GM12878 (cell line): ENCODE results near the gene LGI4. TPM values are rescaled to one million over a fixed set of nuclear protein-coding genes. Genes with fewer than 3 reads are reported as not detected.

Source experiments
- ATAC-seq: fragments of 200-7000 bp; cut with Tn5 transposase; 3 replicates; pipeline ENCODE4 v1.9.1; 2020; ENCODE audit warnings: mild to moderate bottlenecking, moderate library complexity
- BruUV-seq: library from RNA; stranded (reverse); fragments of 400-500 nt; replicated peaks from 2 replicates; lab custom pipeline; 2021; lab: Mats Ljungman, UMichigan
- CTCF ChIA-PET: fragments of 300-600 bp; sonication (Branson Sonifier 250); formaldehyde crosslinking; extraction: SDS; loops from one replicate; lab custom pipeline; 2021; ENCODE audit warnings: inconsistent platforms; lab: Yijun Ruan, JAX
- POLR2A ChIA-PET: fragments of 350-600 bp; formaldehyde crosslinking; extraction: SDS; loops from one replicate; lab custom pipeline; 2021; ENCODE audit warnings: inconsistent platforms; lab: Charles Lee
- RAD21 ChIA-PET: fragments of 300-600 bp; sonication (Branson Sonifier 250); formaldehyde crosslinking; loops from one replicate; lab custom pipeline; 2023; ENCODE audit warnings: antibody characterized with exemption; ENCODE audit not compliant: unreplicated experiment; lab: Charles Lee
- SMC1A ChIA-PET: fragments of 300-600 bp; sonication (Branson Sonifier 250); formaldehyde crosslinking; loops from one replicate; lab custom pipeline; 2023; ENCODE audit not compliant: unreplicated experiment, uncharacterized antibody; lab: Charles Lee
- DNase-seq: peaks from one replicate; pipeline ENCODE4 v3.0.0-alpha.2; 2011; ENCODE audit warnings: low read depth, low spot score
- FAIRE-seq: peaks from 3 replicates; lab custom pipeline; 2011; peaks lifted over from hg19 to GRCh38; lab: Jason Lieb, UNC
- H2AFZ ChIP-seq: 2 replicates; pipeline ENCODE4 v1.6.0; 2011; ENCODE audit warnings: low read depth, low read length, control low read depth; ENCODE audit not compliant: control insufficient read depth
- H3K27ac ChIP-seq: 2 replicates; pipeline ENCODE4 v1.5.1; 2011; ENCODE audit warnings: control low read depth; ENCODE audit not compliant: control insufficient read depth, insufficient read depth
- H3K27me3 ChIP-seq, 2 experiments: replicated peaks in 1 of 2; 2 replicates each; pipeline versions ENCODE4 v1.6.0 to v1.6.1; 2011; ENCODE audit warnings: low read length in 1 of 2; ENCODE audit not compliant: control insufficient read depth in 2 of 2, insufficient read depth in 2 of 2
- H3K36me3 ChIP-seq, 2 experiments: 2 replicates each; pipeline ENCODE4 v1.5.1; 2011; ENCODE audit warnings: low read length in 1 of 2; ENCODE audit not compliant: control insufficient read depth in 2 of 2, insufficient read depth in 2 of 2
- H3K4me1 ChIP-seq: 2 replicates; pipeline ENCODE4 v1.6.1; 2011; ENCODE audit warnings: mild to moderate bottlenecking, low read length, moderate library complexity, mixed read lengths; ENCODE audit not compliant: control insufficient read depth, insufficient read depth
- H3K4me2 ChIP-seq: 2 replicates; pipeline ENCODE4 v1.6.0; 2011; ENCODE audit warnings: control low read depth; ENCODE audit not compliant: control insufficient read depth, insufficient read depth
- H3K4me3 ChIP-seq: fragments of 200-600 bp; sonication (generic); 2 replicates; pipeline ENCODE4 v1.5.1; 2016
- H3K79me2 ChIP-seq: 2 replicates; pipeline ENCODE4 v1.6.0; 2011; ENCODE audit warnings: low read length; ENCODE audit not compliant: control insufficient read depth, insufficient read depth
- H3K9ac ChIP-seq: 2 replicates; pipeline ENCODE4 v1.8.0; 2011; ENCODE audit warnings: low read length, control low read depth, mixed read lengths; ENCODE audit not compliant: control insufficient read depth, insufficient read depth
- H3K9me3 ChIP-seq: replicated peaks from 3 replicates; pipeline ENCODE4 v1.5.1; 2011; ENCODE audit warnings: mild to moderate bottlenecking, low read length; ENCODE audit not compliant: control insufficient read depth, insufficient read depth
- H4K20me1 ChIP-seq: 2 replicates; pipeline ENCODE4 v1.6.0; 2011; ENCODE audit not compliant: control insufficient read depth, insufficient read depth
- ATF3 ChIP-seq: IDR thresholded peaks from 2 replicates; pipeline ENCODE4 v1.6.1; 2011; ENCODE audit warnings: low read depth, mild to moderate bottlenecking, low read length, moderate library complexity, borderline replicate concordance; ENCODE audit errors: extremely low read depth
- BRCA1 ChIP-seq: IDR thresholded peaks from 2 replicates; pipeline ENCODE4 v1.6.1; 2011; ENCODE audit warnings: low read depth, low read length, improper control_type of control experiment
- ETV6 ChIP-seq, 2 experiments: fragments of 450-650 bp in 1 of 2; IDR thresholded peaks in 1 of 2; conservative IDR thresholded peaks in 1 of 2; 2 replicates each; pipeline ENCODE4 v1.6.1; 2014; ENCODE audit warnings: antibody characterized with exemption in 1 of 2, borderline replicate concordance in 1 of 2, low read depth in 1 of 2, mild to moderate bottlenecking in 1 of 2, moderate library complexity in 1 of 2
- FOS ChIP-seq: IDR thresholded peaks from 3 replicates; pipeline ENCODE4 v1.6.1; 2011; ENCODE audit warnings: borderline replicate concordance; ENCODE audit not compliant: insufficient read length; ENCODE audit errors: extremely low read depth
- HSF1 ChIP-seq: fragments of 150-350 bp; IDR thresholded peaks from 2 replicates; pipeline ENCODE4 v1.6.1; 2014; ENCODE audit warnings: mild to moderate bottlenecking, low read depth, low read length
- IKZF1 ChIP-seq: fragments of 450-650 bp; conservative IDR thresholded peaks from 2 replicates; pipeline ENCODE4 v1.6.1; 2017; ENCODE audit warnings: antibody characterized with exemption, mild to moderate bottlenecking
- IKZF2 ChIP-seq, 2 experiments: fragments of 450-650 bp; IDR thresholded peaks; 2 replicates each; pipeline ENCODE4 v1.6.1; 2017; ENCODE audit warnings: mild to moderate bottlenecking in 2 of 2, moderate library complexity in 2 of 2
- IRF3 ChIP-seq: fragments of 450-650 bp; IDR thresholded peaks from 2 replicates; pipeline ENCODE4 v1.6.1; 2014; ENCODE audit warnings: mild to moderate bottlenecking
- JUND ChIP-seq: IDR thresholded peaks from 2 replicates; pipeline ENCODE4 v1.6.1; 2012; ENCODE audit warnings: low read depth, mild to moderate bottlenecking, low read length, improper control_type of control experiment, moderate library complexity
- MAX ChIP-seq: IDR thresholded peaks from 2 replicates; pipeline ENCODE4 v1.6.1; 2012; ENCODE audit warnings: low read depth, low read length, improper control_type of control experiment
- MEF2B ChIP-seq: fragments of 450-650 bp; IDR thresholded peaks from 2 replicates; pipeline ENCODE4 v1.6.1; 2018; ENCODE audit warnings: mild to moderate bottlenecking, moderate library complexity; ENCODE audit not compliant: partially characterized antibody, poor library complexity, severe bottlenecking
- MTA2 ChIP-seq: fragments of 450-650 bp; IDR thresholded peaks from 2 replicates; pipeline ENCODE4 v1.6.1; 2016; ENCODE audit warnings: low read depth, mild to moderate bottlenecking, moderate library complexity
- MXI1 ChIP-seq: fragments of 150-350 bp; IDR thresholded peaks from 2 replicates; pipeline ENCODE4 v1.6.1; 2011; ENCODE audit warnings: low read depth, mild to moderate bottlenecking, inconsistent platforms, low read length, improper control_type of control experiment
- NFYA ChIP-seq: IDR thresholded peaks from 2 replicates; pipeline ENCODE4 v1.6.1; 2011; ENCODE audit warnings: low read depth, mild to moderate bottlenecking, low read length, improper control_type of control experiment, borderline replicate concordance
- PML ChIP-seq: IDR thresholded peaks from 2 replicates; pipeline ENCODE4 v1.6.1; 2012; ENCODE audit warnings: low read length, inconsistent platforms
- SMC3 ChIP-seq: IDR thresholded peaks from 2 replicates; pipeline ENCODE4 v1.6.1; 2011; ENCODE audit warnings: low read length, improper control_type of control experiment, borderline replicate concordance
- TBL1XR1 ChIP-seq: IDR thresholded peaks from 2 replicates; pipeline ENCODE4 v1.6.1; 2012; ENCODE audit warnings: low read depth, low read length, improper control_type of control experiment
- USF1 ChIP-seq: IDR thresholded peaks from 2 replicates; pipeline ENCODE4 v1.6.1; 2011; ENCODE audit warnings: borderline replicate concordance, low read depth, mild to moderate bottlenecking, moderate library complexity, mixed read lengths, low read length; ENCODE audit not compliant: insufficient read depth; ENCODE audit errors: extremely low read length
- WGBS: methylation state at CpG from one replicate; pipeline ENCODE4 v1.1.6; 2016; ENCODE audit warnings: low lambda C conversion rate; ENCODE audit not compliant: insufficient replicate concordance, insufficient coverage; ENCODE audit errors: missing lambda C conversion rate; 5-methylcytosine and 5-hydroxymethylcytosine counted together
- in situ Hi-C: fragments of 300-500 bp; cut with MboI; formaldehyde crosslinking; loops from 9 replicates; pipeline ENCODE4 v1.14.3; 2018; ENCODE audit warnings: mixed read lengths
- intact Hi-C: fragments of 100-400 bp; cut with micrococcal nuclease; formaldehyde crosslinking; loops from one replicate; pipeline ENCODE4 v1.14.2; 2022; ENCODE audit not compliant: unreplicated experiment
- polyA plus RNA-seq, 11 experiments: library from polyadenylated mRNA; depleted of rRNA in 4 of 11; unstranded in 6 of 11; stranded (reverse) in 5 of 11; fragments of >200 nt; fragmentation: Nextera tagmentation in 4 of 11; fragmentation: Illumina TruSeq in 1 of 11; extraction: Ambion mirVana in 4 of 11; extraction: Trizol in 1 of 11; gene quantifications; 1 replicate in 1 of 11; 2 replicates in 10 of 11; pipeline versions ENCODE4 v1.2.1 to v1.2.3, GENCODE V29; 2011 to 2016; ENCODE audit warnings: inconsistent platforms in 2 of 11, missing spikeins in 2 of 11, low read depth in 1 of 11
- total RNA-seq, 4 experiments: library from RNA; depleted of rRNA in 3 of 4; stranded (reverse); fragments of >200 nt in 3 of 4; fragmentation: Illumina TruSeq in 1 of 4; extraction: Trizol in 1 of 4; gene quantifications; 2 replicates each; pipeline versions ENCODE4 v1.2.1 to v1.2.3, GENCODE V29; 2013 to 2021

Gene LGI4
- total and polyA plus RNA-seq, 10 of the 15 experiments (the other 5 are each of a cell fraction or from before 2014, with no cell fraction given) = 0.11 TPM; not detected in 9

- ChIA-PET SMC1A (interaction anchor here (0.6 to 1.7 kb wide), 5 partner anchors 19 to 54 kb away, joined by 3 to 6 read pairs (median 3); no protein-coding TSS in a partner anchor), POLR2A (interaction anchor here (1.0 to 1.6 kb wide), 2 partner anchors 45 to 361 kb away, joined by 3 to 6 read pairs; no protein-coding TSS in a partner anchor), RAD21 (interaction anchor here (0.7 to 1.3 kb wide), 2 partner anchors 19 to 44 kb away, joined by 3 to 4 read pairs; no protein-coding TSS in a partner anchor), CTCF (interaction anchor here (1.5 to 3.7 kb wide), 3 partner anchors 9 to 45 kb away, joined by 3 to 19 read pairs (median 7); no protein-coding TSS in a partner anchor)
- Histone ChIP-seq H2AFZ (no peak overlapping the region), H3K9ac (no peak overlapping the region), H3K9me3 (peaks cover 30% of the 10 kb centered on the region), H3K36me3 (peaks cover 18 to 51% of the 10 kb centered on the region in 2 experiments), H3K4me2 (no peak overlapping the region), H3K4me3 (no peak overlapping the region), H3K27me3 (no peaks in the 10 kb centered on the region), H3K4me1 (peaks cover 6% of the 10 kb centered on the region; the same call in 1 of the 2 replicates), H4K20me1 (no peaks in the 10 kb centered on the region), H3K27ac (no peak overlapping the region), H3K79me2 (peaks cover 6% of the 10 kb centered on the region)
- in situ Hi-C loops = no loop called here
- intact Hi-C loops = no loop called here
- BruUV-seq = no TSS peak
- ATAC-seq (peak; percentile 59), DNase-seq (peak; percentile 50), FAIRE-seq (no peak)
- WGBS = 64% methylated on average over 9 of the region's 9 CpGs
- TF ChIP-seq MEF2B (peak; percentile 95), ETV6 (conservative IDR thresholded peaks at IDR 0.05 in 1 of 2, IDR thresholded peaks at IDR 0.05 in 1 of 2; ENCODE audit: borderline replicate concordance in 1 of 2, low read depth in 1 of 2) (no peak), IKZF2 (IDR thresholded peaks at IDR 0.05) (peak; percentile 70 to 80; a peak in 3 of 4 replicates), TBL1XR1 (no peak), BRCA1 (no peak), SMC3 (no peak), FOS (no peak), MTA2 (peak; percentile 95), USF1 (no peak), PML (no peak), JUND (no peak), MAX (no peak), IRF3 (no peak), NFYA (no peak), MXI1 (peak; percentile 47; the same call in 1 of the 2 replicates), ATF3 (no peak), HSF1 (no peak), IKZF1 (peak; percentile 59; the same call in 1 of the 2 replicates)
Observed at GRCh38 chr19:35160629-35161433, 26.0 kb upstream of the LGI4 start.
